ENCODE measurements around the gene IRX4. TPM values are rescaled to one million over a fixed set of nuclear protein-coding genes. Genes with fewer than 3 reads are reported as not detected.

Gene IRX4
- polyA plus RNA-seq, 1 experiment, result not detected

- Histone ChIP-seq H3K4me3 (ENCODE audit: low read depth, low read length) (no peak overlapping the region), H3K9me3 (ENCODE audit: control insufficient read depth, insufficient read depth, low read length) (peaks cover 3% of the 10 kb centered on the region; the same call in 1 of the 2 replicates), H3K27ac (ENCODE audit: low read depth, low read length) (no peak overlapping the region), H3K27me3 (ENCODE audit: control insufficient read depth, insufficient read depth, low read length) (no peaks in the 10 kb centered on the region)
- TF ChIP-seq CTCF (IDR thresholded peaks at IDR 0.05; ENCODE audit: low read depth, low read length), result no peak
- ChIA-PET POLR2A (no interaction called here), CTCF (no interaction called here)
- no peak for DNase-seq (ENCODE audit: low read depth, low spot score)
Measured at GRCh38 chr5:1923766-1924165, 41.0 kb upstream of the IRX4 start.

- ChIA-PET CTCF (no interaction called here), POLR2A (no interaction called here)
- no peak overlapping the region for H3K4me3 ChIP-seq (ENCODE audit: low read depth, low read length)
- no peaks in the 10 kb centered on the region for H3K27me3 ChIP-seq (ENCODE audit: control insufficient read depth, insufficient read depth, low read length)
- no peak for DNase-seq (ENCODE audit: low read depth, low spot score)
- H3K27ac ChIP-seq (ENCODE audit: low read depth, low read length), result no peak overlapping the region
- no peak for TF ChIP-seq CTCF (IDR thresholded peaks at IDR 0.05; ENCODE audit: low read depth, low read length)
- H3K9me3 ChIP-seq (ENCODE audit: control insufficient read depth, insufficient read depth, low read length), result peaks cover 3% of the 10 kb centered on the region; the same call in 1 of the 2 replicates
Measured at GRCh38 chr5:1923341-1923740, 40.6 kb upstream of the IRX4 start.

GRCh38 chr5:1921711-1922110 is 39.0 kb upstream of the IRX4 start:
- Histone ChIP-seq H3K9me3 (ENCODE audit: control insufficient read depth, insufficient read depth, low read length) (peaks cover 2% of the 10 kb centered on the region; the same call in 1 of the 2 replicates), H3K27me3 (ENCODE audit: control insufficient read depth, insufficient read depth, low read length) (no peaks in the 10 kb centered on the region), H3K27ac (ENCODE audit: low read depth, low read length) (no peak overlapping the region), H3K4me3 (ENCODE audit: low read depth, low read length) (no peak overlapping the region)
- ChIA-PET POLR2A (no interaction called here), CTCF (no interaction called here)
- no peak for TF ChIP-seq CTCF (IDR thresholded peaks at IDR 0.05; ENCODE audit: low read depth, low read length)
- DNase-seq (ENCODE audit: low read depth, low spot score), result no peak

GRCh38 chr5:1919750-1920149 is 37.0 kb upstream of the IRX4 start:
- no peak for TF ChIP-seq CTCF (IDR thresholded peaks at IDR 0.05; ENCODE audit: low read depth, low read length)
- Histone ChIP-seq H3K27me3 (ENCODE audit: control insufficient read depth, insufficient read depth, low read length) (no peaks in the 10 kb centered on the region), H3K9me3 (ENCODE audit: control insufficient read depth, insufficient read depth, low read length) (peaks cover 11% of the 10 kb centered on the region; the same call in 1 of the 2 replicates), H3K27ac (ENCODE audit: low read depth, low read length) (no peak overlapping the region), H3K4me3 (ENCODE audit: low read depth, low read length) (no peak overlapping the region)
- DNase-seq (ENCODE audit: low read depth, low spot score), result no peak
- ChIA-PET POLR2A (no interaction called here), CTCF (no interaction called here)

GRCh38 chr5:1919209-1919566 is 36.5 kb upstream of the IRX4 start:
- peaks cover 15% of the 10 kb centered on the region; the same call in 1 of the 2 replicates for H3K9me3 ChIP-seq (ENCODE audit: control insufficient read depth, insufficient read depth, low read length)
- H3K27me3 ChIP-seq (ENCODE audit: control insufficient read depth, insufficient read depth, low read length), result no peaks in the 10 kb centered on the region
- POLR2A ChIA-PET, result no interaction called here

More at GRCh38 chr5:1919209-1919566, 36.5 kb upstream of the IRX4 start:
- TF ChIP-seq CTCF (IDR thresholded peaks at IDR 0.05; ENCODE audit: low read depth, low read length), result no peak
- no peak overlapping the region for H3K4me3 ChIP-seq (ENCODE audit: low read depth, low read length)
- no peak overlapping the region for H3K27ac ChIP-seq (ENCODE audit: low read depth, low read length)
- CTCF ChIA-PET, result no interaction called here
- DNase-seq (ENCODE audit: low read depth, low spot score), result no peak
